HG02852 (cell line): ENCODE measurements around the gene NFYA.
"Not testable (repeated sequence)": the region's sequence is repeated elsewhere in the genome, so short reads cannot be mapped to it uniquely, and the experiment has no call there.

ENCODE experiments used
- ATAC-seq: cut with Tn5 transposase; IDR thresholded peaks from one replicate; pipeline ENCODE4 v1.9.1; 2021; ENCODE audit warnings: mild to moderate bottlenecking, moderate library complexity; ENCODE audit not compliant: unreplicated experiment

NFYA gene

GRCh38 chr6:41100871-41101287 is 28.1 kb downstream of the NFYA start:
- no peak for ATAC-seq

- ATAC-seq = no peak
These were observed 31.1 kb downstream of the NFYA start for GRCh38 chr6:41103847-41104246.

- ATAC-seq = no peak
These were observed 38.2 kb downstream of the NFYA start for GRCh38 chr6:41111017-41111416.

- not testable (repeated sequence) for ATAC-seq
These were observed 42.3 kb downstream of the NFYA start for GRCh38 chr6:41115027-41115426.

- no peak for ATAC-seq
These were observed 46.7 kb downstream of the NFYA start for GRCh38 chr6:41119508-41119907.

- ATAC-seq = no peak
These were observed 47.3 kb downstream of the NFYA start for GRCh38 chr6:41120058-41120457.

GRCh38 chr6:41122373-41122772 is 49.6 kb downstream of the NFYA start:
- ATAC-seq = no peak

- ATAC-seq = no peak
These were observed 50.1 kb downstream of the NFYA start for GRCh38 chr6:41122918-41123317.

GRCh38 chr6:41125282-41125681 is 52.5 kb downstream of the NFYA start:
- ATAC-seq = no peak

GRCh38 chr6:41132254-41132653 is 59.5 kb downstream of the NFYA start:
- no peak for ATAC-seq

- ATAC-seq = no peak
These were observed 62.5 kb downstream of the NFYA start for GRCh38 chr6:41135062-41135832.

GRCh38 chr6:41136911-41137310 is 64.1 kb downstream of the NFYA start:
- ATAC-seq = no peak

- ATAC-seq = no peak
These were observed 75.1 kb downstream of the NFYA start for GRCh38 chr6:41147917-41148316.
